Endothelial cell of umbilical vein (primary cell): ENCODE results near the gene GALNT9.

Experiments
- CTCF ChIP-seq, 2 donors: IDR thresholded peaks; 1 replicate in 1 of 2; 2 replicates in 1 of 2; pipeline ENCODE4 v1.5.1; 2011; ENCODE audit warnings: low read length in 2 of 2, mild to moderate bottlenecking in 2 of 2, moderate library complexity in 2 of 2, control low read depth in 1 of 2, inconsistent platforms in 1 of 2, low read depth in 1 of 2; ENCODE audit not compliant: insufficient read depth in 1 of 2; ENCODE audit errors: extremely low read depth in 1 of 2
- EZH2 ChIP-seq: IDR thresholded peaks from 2 replicates; pipeline ENCODE4 v1.6.1; 2012; ENCODE audit warnings: borderline replicate concordance, low read depth, mild to moderate bottlenecking, moderate library complexity, low read length, inconsistent platforms; ENCODE audit not compliant: severe bottlenecking
- FOS ChIP-seq: IDR thresholded peaks from 2 replicates; pipeline ENCODE4 v1.6.1; 2011; ENCODE audit warnings: mild to moderate bottlenecking, low read length, moderate library complexity, borderline replicate concordance; ENCODE audit not compliant: insufficient read depth
- GATA2 ChIP-seq: IDR thresholded peaks from 2 replicates; pipeline ENCODE4 v1.7.0; 2011; ENCODE audit warnings: low read depth, mild to moderate bottlenecking, moderate library complexity, mixed read lengths, low read length; ENCODE audit not compliant: insufficient read length, insufficient read depth
- JUN ChIP-seq: IDR thresholded peaks from 2 replicates; pipeline ENCODE4 v1.6.1; 2011; ENCODE audit warnings: borderline replicate concordance, low read depth; ENCODE audit not compliant: insufficient read length, insufficient read depth
- POLR2A ChIP-seq: IDR thresholded peaks from 2 replicates; pipeline ENCODE4 v1.6.1; 2012; ENCODE audit warnings: low read depth, mild to moderate bottlenecking, control low read depth, low read length
- POLR2AphosphoS5 ChIP-seq: IDR thresholded peaks from 2 replicates; pipeline ENCODE4 v1.6.1; 2012; ENCODE audit warnings: low read depth, mild to moderate bottlenecking, control low read depth, low read length, moderate library complexity; ENCODE audit not compliant: insufficient read depth
- TF ChIP-seq, protein P1 (sequence below): IDR thresholded peaks from 2 replicates; pipeline ENCODE4 v1.6.1; 2011; ENCODE audit not compliant: insufficient read depth, insufficient read length

DNA sequence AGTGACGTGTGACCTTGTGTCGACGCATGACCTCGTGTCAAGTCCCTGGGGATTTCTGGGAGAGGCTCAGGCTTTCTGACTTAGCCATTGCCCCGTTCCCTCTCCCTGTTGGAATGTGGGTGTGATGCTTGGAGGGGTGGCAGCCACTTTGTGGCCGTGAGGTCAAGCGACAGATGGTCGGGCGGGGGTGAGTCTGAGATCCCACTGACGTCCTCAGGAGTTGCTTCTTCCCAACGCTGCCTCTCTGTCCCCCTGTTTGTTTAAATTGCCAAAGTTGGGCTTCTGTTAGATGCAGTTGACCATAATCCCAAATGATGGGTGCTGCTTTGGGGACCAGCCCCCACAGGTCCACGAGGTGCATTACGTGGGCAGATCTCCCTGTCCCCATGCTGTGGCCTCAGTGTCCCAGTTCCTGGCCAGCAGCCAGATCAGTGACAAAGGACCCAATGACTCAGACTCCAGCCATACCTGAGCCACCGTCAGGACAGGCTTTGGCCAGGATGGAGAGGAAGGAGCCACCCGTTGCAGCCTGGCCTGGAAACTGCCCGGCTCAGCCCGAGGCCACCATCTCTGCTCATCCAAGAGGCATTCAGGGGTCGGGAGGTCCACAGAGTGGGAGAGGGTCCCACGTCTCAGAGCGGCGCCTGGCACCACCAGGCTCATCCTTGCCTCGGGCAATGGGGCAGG, 34.4 kb upstream of the GALNT9 start:
- TF ChIP-seq CTCF (IDR thresholded peaks at IDR 0.05; ENCODE audit: extremely low read depth in 1 of 2, insufficient read depth in 1 of 2, low read depth in 1 of 2, low read length in 2 of 2) (no peak), EZH2 (no peak), POLR2AphosphoS5 (no peak), GATA2 (no peak), POLR2A (no peak), FOS (no peak), JUN (no peak)
- TF ChIP-seq, protein P1, sequence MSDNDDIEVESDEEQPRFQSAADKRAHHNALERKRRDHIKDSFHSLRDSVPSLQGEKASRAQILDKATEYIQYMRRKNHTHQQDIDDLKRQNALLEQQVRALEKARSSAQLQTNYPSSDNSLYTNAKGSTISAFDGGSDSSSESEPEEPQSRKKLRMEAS, result no peak
